Astrocyte of the cerebellum (primary cell): ENCODE measurements around the gene CTTNBP2.

Experiments
- DNase-seq: peaks from one replicate; pipeline ENCODE4 v3.0.0-alpha.2; 2011; ENCODE audit warnings: low read depth
- H3K4me3 ChIP-seq: 2 replicates; pipeline ENCODE4 v1.5.1; 2011; ENCODE audit warnings: mild to moderate bottlenecking, low read depth, low read length, moderate library complexity
- CTCF ChIP-seq: IDR thresholded peaks from 2 replicates; pipeline ENCODE4 v1.5.1; 2012; ENCODE audit warnings: low read length, low read depth, moderate library complexity, mild to moderate bottlenecking; ENCODE audit errors: missing control alignments
- in situ Hi-C: cut with HindIII; loops from 2 replicates; pipeline ENCODE4 v1.10.0; 2017; ENCODE audit warnings: low sequenced_read_pairs

CTTNBP2 gene

GRCh38 chr7:117844678-117845077 lies 28.6 kb downstream of the CTTNBP2 start:
- in situ Hi-C loops, result no loop called here
- TF ChIP-seq CTCF, result no peak
- DNase-seq, result no peak
- no peak overlapping the region for H3K4me3 ChIP-seq

- H3K4me3 ChIP-seq, result no peak overlapping the region
- no peak for DNase-seq
- in situ Hi-C loops, result no loop called here
- TF ChIP-seq CTCF, result no peak
Measured at GRCh38 chr7:117841611-117842010, 31.6 kb downstream of the CTTNBP2 start.

- no peak for DNase-seq
- in situ Hi-C loops, result no loop called here
- no peak for TF ChIP-seq CTCF
- H3K4me3 ChIP-seq, result no peak overlapping the region
Measured at GRCh38 chr7:117841011-117841410, 32.2 kb downstream of the CTTNBP2 start.

GRCh38 chr7:117839507-117839906 lies 33.7 kb downstream of the CTTNBP2 start:
- in situ Hi-C loops, result no loop called here
- no peak for TF ChIP-seq CTCF
- H3K4me3 ChIP-seq, result no peak overlapping the region
- no peak for DNase-seq

- DNase-seq, result no peak
- TF ChIP-seq CTCF, result no peak
- in situ Hi-C loops, result no loop called here
- no peak overlapping the region for H3K4me3 ChIP-seq
Measured at GRCh38 chr7:117837841-117838240, 35.4 kb downstream of the CTTNBP2 start.

GRCh38 chr7:117835016-117835664 lies 38.1 kb downstream of the CTTNBP2 start:
- no peak overlapping the region for H3K4me3 ChIP-seq
- DNase-seq, result no peak
- TF ChIP-seq CTCF, result no peak
- in situ Hi-C loops, result no loop called here
